ENCODE results near the gene CLNS1A. TPM values are rescaled to one million over a fixed set of nuclear protein-coding genes. Genes with fewer than 3 reads are reported as not detected.
A peak's percentile ranks its signal among the peaks of the same experiment; 100 is the strongest.
"Not testable (repeated sequence)": the region's sequence is repeated elsewhere in the genome, so short reads cannot be mapped to it uniquely, and the experiment has no call there.

CLNS1A gene
- total RNA-seq, 1 experiment from 2014 or later, result 135 TPM

GRCh38 chr11:77589521-77590193 lies 47.9 kb downstream of the CLNS1A start, which contains the start of gene AQP11:
TSS of gene AQP11 (plus strand) at chr11:77589953. CDS start at chr11:77589993, 40 bp downstream.
- DNase-seq (ENCODE audit: unreplicated experiment), result peak; percentile 66
- H3K4me3 Mint-ChIP-seq (ENCODE audit: unreplicated experiment), result peak within 1 kb of the TSS; percentile 78
- no TSS peak for BruUV-seq (replicated peaks)
- CTCF ChIA-PET, result interaction anchor here (0.6 to 0.7 kb wide), 3 partner anchors 13 to 402 kb away, joined by 3 to 4 read pairs (median 4); no protein-coding TSS in a partner anchor
- H3K4me1 Mint-ChIP-seq (ENCODE audit: insufficient read depth, unreplicated experiment), result peaks cover 10% of the 10 kb centered on the region
- POLR2A ChIA-PET, result interaction anchor here (0.7 to 1.5 kb wide), 10 partner anchors 8 to 490 kb away, joined by 3 to 5 read pairs (median 4); partner anchors contain the start of gene NDUFC2
- peaks cover 8% of the 10 kb centered on the region for H3K9me3 Mint-ChIP-seq (ENCODE audit: unreplicated experiment)
- no peaks in the 10 kb centered on the region for H3K27me3 Mint-ChIP-seq (ENCODE audit: insufficient read depth, unreplicated experiment)
- TF ChIP-seq, protein P1, sequence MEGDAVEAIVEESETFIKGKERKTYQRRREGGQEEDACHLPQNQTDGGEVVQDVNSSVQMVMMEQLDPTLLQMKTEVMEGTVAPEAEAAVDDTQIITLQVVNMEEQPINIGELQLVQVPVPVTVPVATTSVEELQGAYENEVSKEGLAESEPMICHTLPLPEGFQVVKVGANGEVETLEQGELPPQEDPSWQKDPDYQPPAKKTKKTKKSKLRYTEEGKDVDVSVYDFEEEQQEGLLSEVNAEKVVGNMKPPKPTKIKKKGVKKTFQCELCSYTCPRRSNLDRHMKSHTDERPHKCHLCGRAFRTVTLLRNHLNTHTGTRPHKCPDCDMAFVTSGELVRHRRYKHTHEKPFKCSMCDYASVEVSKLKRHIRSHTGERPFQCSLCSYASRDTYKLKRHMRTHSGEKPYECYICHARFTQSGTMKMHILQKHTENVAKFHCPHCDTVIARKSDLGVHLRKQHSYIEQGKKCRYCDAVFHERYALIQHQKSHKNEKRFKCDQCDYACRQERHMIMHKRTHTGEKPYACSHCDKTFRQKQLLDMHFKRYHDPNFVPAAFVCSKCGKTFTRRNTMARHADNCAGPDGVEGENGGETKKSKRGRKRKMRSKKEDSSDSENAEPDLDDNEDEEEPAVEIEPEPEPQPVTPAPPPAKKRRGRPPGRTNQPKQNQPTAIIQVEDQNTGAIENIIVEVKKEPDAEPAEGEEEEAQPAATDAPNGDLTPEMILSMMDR (IDR thresholded peaks at IDR 0.05; ENCODE audit: unreplicated experiment), result no peak
- no peak within 1 kb of the TSS for H3K27ac Mint-ChIP-seq (ENCODE audit: low read depth, unreplicated experiment)
- intact Hi-C loops (cut with micrococcal nuclease), result no loop called here
- no peaks in the 10 kb centered on the region for H3K36me3 Mint-ChIP-seq (ENCODE audit: insufficient read depth, unreplicated experiment)

- Mint-ChIP-seq H3K36me3 (ENCODE audit: insufficient read depth, unreplicated experiment) (no peaks in the 10 kb centered on the region), H3K27me3 (ENCODE audit: insufficient read depth, unreplicated experiment) (no peaks in the 10 kb centered on the region), H3K9me3 (ENCODE audit: unreplicated experiment) (peaks cover 8% of the 10 kb centered on the region), H3K27ac (ENCODE audit: low read depth, unreplicated experiment) (no peak overlapping the region), H3K4me1 (ENCODE audit: insufficient read depth, unreplicated experiment) (peaks cover 10% of the 10 kb centered on the region), H3K4me3 (ENCODE audit: unreplicated experiment) (peak overlapping the region; percentile 78)
- intact Hi-C loops (cut with micrococcal nuclease), result no loop called here
- POLR2A ChIA-PET, result interaction anchor here (0.5 to 1.5 kb wide), 8 partner anchors 9 to 491 kb away, joined by 3 to 5 read pairs (median 4); partner anchors contain the start of gene NDUFC2
- TSS peak; percentile 11 for BruUV-seq (replicated peaks)
- TF ChIP-seq, protein P1 (IDR thresholded peaks at IDR 0.05; ENCODE audit: unreplicated experiment), result no peak
- CTCF ChIA-PET, result no interaction called here
- DNase-seq (ENCODE audit: unreplicated experiment), result no peak
These were observed 48.4 kb downstream of the CLNS1A start for GRCh38 chr11:77589181-77589520.

- intact Hi-C loops (cut with micrococcal nuclease), result no loop called here
- no peak overlapping the region for H3K4me3 Mint-ChIP-seq (ENCODE audit: unreplicated experiment)
- no peaks in the 10 kb centered on the region for H3K36me3 Mint-ChIP-seq (ENCODE audit: insufficient read depth, unreplicated experiment)
- no peaks in the 10 kb centered on the region for H3K4me1 Mint-ChIP-seq (ENCODE audit: insufficient read depth, unreplicated experiment)
- no TSS peak for BruUV-seq (replicated peaks)
- no peaks in the 10 kb centered on the region for H3K27me3 Mint-ChIP-seq (ENCODE audit: insufficient read depth, unreplicated experiment)
- H3K9me3 Mint-ChIP-seq (ENCODE audit: unreplicated experiment), result peaks cover 7% of the 10 kb centered on the region
- TF ChIP-seq, protein P1 (IDR thresholded peaks at IDR 0.05; ENCODE audit: unreplicated experiment), result no peak
- ChIA-PET CTCF (interaction anchor here (1.2 kb wide), 1 partner anchor 39 kb away, joined by 3 read pairs; no protein-coding TSS in a partner anchor), POLR2A (interaction anchor here (1.3 kb wide), 1 partner anchor 10 kb away, joined by 3 read pairs; no protein-coding TSS in a partner anchor)
- no peak overlapping the region for H3K27ac Mint-ChIP-seq (ENCODE audit: low read depth, unreplicated experiment)
- DNase-seq (ENCODE audit: unreplicated experiment), result peak; percentile 57
These were observed 56.8 kb downstream of the CLNS1A start for GRCh38 chr11:77580712-77581337.

DNA sequence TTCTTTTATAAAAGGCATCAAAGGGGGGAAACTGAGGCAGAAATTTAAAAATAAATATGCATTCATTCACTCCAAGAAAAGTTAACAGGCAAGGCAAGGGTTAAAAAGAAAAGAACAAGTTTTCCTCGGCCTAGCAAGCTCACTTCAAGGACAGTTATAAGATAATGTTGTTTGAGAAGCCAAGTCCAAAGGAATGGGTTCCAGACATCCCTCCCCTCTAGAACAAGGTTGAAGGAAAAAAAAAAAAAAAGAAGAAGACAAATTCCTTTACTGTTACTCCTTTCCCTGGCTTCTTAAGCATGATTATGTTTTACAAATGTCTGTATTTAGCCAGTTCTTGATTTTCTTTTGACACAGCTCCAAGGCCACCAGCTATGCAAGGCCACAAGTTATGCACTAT lies 62.2 kb downstream of the CLNS1A start:
- POLR2A ChIA-PET; H3K4me3 Mint-ChIP-seq (ENCODE audit: unreplicated experiment): not testable (repeated sequence)

DNA sequence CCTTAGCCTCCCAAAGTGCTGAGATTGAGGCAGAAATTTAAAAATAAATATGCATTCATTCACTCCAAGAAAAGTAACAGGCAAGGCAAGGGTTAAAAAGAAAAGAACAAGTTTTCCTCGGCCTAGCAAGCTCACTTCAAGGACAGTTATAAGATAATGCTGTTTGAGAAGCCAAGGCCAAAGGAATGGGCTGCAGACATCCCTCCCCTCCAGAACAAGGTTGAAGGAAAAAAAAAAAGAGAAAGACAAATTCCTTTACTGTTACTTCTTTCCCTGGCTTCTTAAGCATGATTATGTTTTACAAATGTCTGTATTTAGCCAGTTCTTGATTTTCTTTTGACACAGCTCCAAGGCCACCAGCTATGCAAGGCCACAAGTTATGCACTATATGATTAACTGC lies 66.7 kb downstream of the CLNS1A start:
- ChIA-PET CTCF (interaction anchor here (0.6 to 0.7 kb wide), 2 partner anchors 23 to 380 kb away, joined by 4 to 5 read pairs; no protein-coding TSS in a partner anchor), POLR2A (interaction anchor here (0.6 to 1.3 kb wide), 2 partner anchors 9 kb away, joined by 3 to 4 read pairs; no protein-coding TSS in a partner anchor)
- BruUV-seq (replicated peaks); H3K4me3 Mint-ChIP-seq (ENCODE audit: unreplicated experiment); intact Hi-C loops (cut with micrococcal nuclease); H3K27ac Mint-ChIP-seq (ENCODE audit: low read depth, unreplicated experiment); H3K27me3 Mint-ChIP-seq (ENCODE audit: insufficient read depth, unreplicated experiment); H3K36me3 Mint-ChIP-seq (ENCODE audit: insufficient read depth, unreplicated experiment); DNase-seq (ENCODE audit: unreplicated experiment); H3K4me1 Mint-ChIP-seq (ENCODE audit: insufficient read depth, unreplicated experiment); H3K9me3 Mint-ChIP-seq (ENCODE audit: unreplicated experiment): not testable (repeated sequence)

More for the DNA sequence above, 62.2 kb downstream of the CLNS1A start:
- H3K4me1 Mint-ChIP-seq (ENCODE audit: insufficient read depth, unreplicated experiment); H3K36me3 Mint-ChIP-seq (ENCODE audit: insufficient read depth, unreplicated experiment); DNase-seq (ENCODE audit: unreplicated experiment); H3K9me3 Mint-ChIP-seq (ENCODE audit: unreplicated experiment); intact Hi-C loops (cut with micrococcal nuclease); H3K27me3 Mint-ChIP-seq (ENCODE audit: insufficient read depth, unreplicated experiment); BruUV-seq (replicated peaks); H3K27ac Mint-ChIP-seq (ENCODE audit: low read depth, unreplicated experiment): not testable (repeated sequence)
- CTCF ChIA-PET, result interaction anchor here (1.3 kb wide), 1 partner anchor 21 kb away, joined by 3 read pairs; no protein-coding TSS in a partner anchor

Data from MCF 10A (cell line).